Endothelial cell of umbilical vein (primary cell): Measurements from ENCODE around the gene SPOPL. TPM values are rescaled to one million over a fixed set of nuclear protein-coding genes. Genes with fewer than 3 reads are reported as not detected.

Experiments used
- BruUV-seq: library from RNA; stranded (reverse); fragments of 400-500 nt; replicated peaks from 2 replicates; lab custom pipeline; 2021; lab: Mats Ljungman, UMichigan
- CTCF ChIA-PET: fragments of 300-600, 350-600 bp; sonication (Branson Sonifier 250); formaldehyde crosslinking; loops from one replicate; lab custom pipeline; 2021; ENCODE audit warnings: antibody characterized with exemption, inconsistent platforms; lab: Charles Lee
- POLR2A ChIA-PET: fragments of 300-600, 350-600 bp; sonication (Branson Sonifier 250); formaldehyde crosslinking; loops from one replicate; lab custom pipeline; 2021; ENCODE audit warnings: antibody characterized with exemption, inconsistent platforms; lab: Charles Lee
- DNase-seq: peaks from one replicate; pipeline ENCODE4 v3.0.0-alpha.2; 2011; ENCODE audit warnings: low read depth, low spot score
- FAIRE-seq: peaks from 2 replicates; lab custom pipeline; 2011; peaks lifted over from hg19 to GRCh38; lab: Jason Lieb, UNC
- H2AFZ ChIP-seq: 2 replicates; pipeline ENCODE4 v1.6.0; 2012; ENCODE audit warnings: low read depth, low read length, control low read depth, inconsistent platforms
- H3K27ac ChIP-seq: 2 replicates; pipeline ENCODE4 v1.5.1; 2011; ENCODE audit warnings: low read depth, mild to moderate bottlenecking, control low read depth, low read length, moderate library complexity; ENCODE audit not compliant: insufficient read depth
- H3K27me3 ChIP-seq, 2 experiments: 2 replicates each; pipeline versions ENCODE4 v1.6.0 to v1.6.1; 2011; ENCODE audit warnings: low read length in 2 of 2, mixed read lengths in 1 of 2; ENCODE audit not compliant: control insufficient read depth in 2 of 2, insufficient read depth in 2 of 2
- H3K36me3 ChIP-seq, 2 experiments: 2 replicates in 1 of 2; 3 replicates in 1 of 2; pipeline ENCODE4 v1.5.1; 2011; ENCODE audit warnings: low read length in 2 of 2, mild to moderate bottlenecking in 1 of 2, moderate library complexity in 1 of 2; ENCODE audit not compliant: control insufficient read depth in 2 of 2, insufficient read depth in 2 of 2; ENCODE audit errors: extremely low read depth in 1 of 2
- H3K4me1 ChIP-seq: 3 replicates; pipeline ENCODE4 v1.5.1; 2011; ENCODE audit warnings: mild to moderate bottlenecking, low read length; ENCODE audit not compliant: control insufficient read depth, insufficient read depth; ENCODE audit errors: extremely low read depth
- H3K4me2 ChIP-seq: 2 replicates; pipeline ENCODE4 v1.6.1; 2011; ENCODE audit warnings: low read length, control low read depth, mixed read lengths; ENCODE audit not compliant: insufficient read depth
- H3K4me3 ChIP-seq, 3 experiments: fragments of 200-600 bp in 1 of 3; sonication (generic), shearing (Covaris generic) in 1 of 3; replicated peaks in 1 of 3; 2 replicates each; pipeline ENCODE4 v1.5.1; 2011 to 2016; ENCODE audit warnings: control low read depth in 3 of 3, low read length in 3 of 3, mild to moderate bottlenecking in 2 of 3, inconsistent platforms in 1 of 3, low read depth in 1 of 3, moderate library complexity in 1 of 3; ENCODE audit not compliant: insufficient read depth in 1 of 3
- H3K79me2 ChIP-seq: 2 replicates; pipeline ENCODE4 v1.6.0; 2012; ENCODE audit warnings: low read length, inconsistent platforms; ENCODE audit not compliant: control insufficient read depth, insufficient read depth
- H3K9ac ChIP-seq: replicated peaks from 2 replicates; pipeline ENCODE3; 2011; ENCODE audit warnings: low read length, control low read depth; ENCODE audit not compliant: insufficient read depth; ENCODE audit errors: extremely low read depth
- H3K9me1 ChIP-seq: replicated peaks from 3 replicates; pipeline ENCODE4 v1.6.0; 2011; ENCODE audit warnings: mild to moderate bottlenecking, low read length; ENCODE audit not compliant: control insufficient read depth, insufficient read depth; ENCODE audit errors: extremely low read depth
- H3K9me3 ChIP-seq: replicated peaks from 2 replicates; pipeline ENCODE4 v1.5.1; 2012; ENCODE audit warnings: low read length, inconsistent platforms; ENCODE audit not compliant: control insufficient read depth, insufficient read depth
- H4K20me1 ChIP-seq: replicated peaks from 2 replicates; pipeline ENCODE3; 2011; ENCODE audit warnings: mild to moderate bottlenecking, low read length; ENCODE audit not compliant: control insufficient read depth, insufficient read depth; ENCODE audit errors: extremely low read depth
- EZH2 ChIP-seq: IDR thresholded peaks from 2 replicates; pipeline ENCODE4 v1.6.1; 2012; ENCODE audit warnings: borderline replicate concordance, low read depth, mild to moderate bottlenecking, moderate library complexity, low read length, inconsistent platforms; ENCODE audit not compliant: severe bottlenecking
- FOS ChIP-seq: IDR thresholded peaks from 2 replicates; pipeline ENCODE4 v1.6.1; 2011; ENCODE audit warnings: mild to moderate bottlenecking, low read length, moderate library complexity, borderline replicate concordance; ENCODE audit not compliant: insufficient read depth
- GATA2 ChIP-seq: IDR thresholded peaks from 2 replicates; pipeline ENCODE4 v1.7.0; 2011; ENCODE audit warnings: low read depth, mild to moderate bottlenecking, moderate library complexity, mixed read lengths, low read length; ENCODE audit not compliant: insufficient read length, insufficient read depth
- JUN ChIP-seq: IDR thresholded peaks from 2 replicates; pipeline ENCODE4 v1.6.1; 2011; ENCODE audit warnings: borderline replicate concordance, low read depth; ENCODE audit not compliant: insufficient read length, insufficient read depth
- MYC ChIP-seq: IDR thresholded peaks from one replicate; pipeline ENCODE4 v1.6.1; 2011; ENCODE audit warnings: mild to moderate bottlenecking, low read depth, low read length
- POLR2AphosphoS5 ChIP-seq: IDR thresholded peaks from 2 replicates; pipeline ENCODE4 v1.6.1; 2012; ENCODE audit warnings: low read depth, mild to moderate bottlenecking, control low read depth, low read length, moderate library complexity; ENCODE audit not compliant: insufficient read depth
- dilution Hi-C: fragments of 300-500 bp; cut with MboI; formaldehyde crosslinking; loops from one replicate; pipeline ENCODE4 v1.15.0; 2019; ENCODE audit warnings: low sequenced_read_pairs; ENCODE audit not compliant: extremely low pct_ligation_motif_present
- intact Hi-C: fragments of 100-400 bp; cut with micrococcal nuclease; formaldehyde crosslinking; loops from one replicate; pipeline ENCODE4 v1.10.0; 2022
- polyA plus RNA-seq, 4 experiments: library from polyadenylated mRNA; depleted of rRNA in 3 of 4; stranded (reverse) in 3 of 4; unstranded in 1 of 4; fragments of >200 nt; gene quantifications; 2 replicates each; pipeline versions ENCODE4 v1.2.1 to v1.2.3, GENCODE V29; 2011 to 2012; ENCODE audit warnings: missing spikeins in 1 of 4
- total RNA-seq: library from RNA; stranded (reverse); gene quantifications from 2 replicates; pipeline ENCODE4 v1.2.3, GENCODE V29; 2021
- TF ChIP-seq, protein P1 (sequence below), 2 donors: IDR thresholded peaks; 1 replicate in 1 of 2; 2 replicates in 1 of 2; pipeline ENCODE4 v1.5.1; 2011; ENCODE audit warnings: low read length in 2 of 2, mild to moderate bottlenecking in 2 of 2, moderate library complexity in 2 of 2, control low read depth in 1 of 2, inconsistent platforms in 1 of 2, low read depth in 1 of 2; ENCODE audit not compliant: insufficient read depth in 1 of 2; ENCODE audit errors: extremely low read depth in 1 of 2
- TF ChIP-seq, protein P2 (sequence below): IDR thresholded peaks from 2 replicates; pipeline ENCODE4 v1.6.1; 2011; ENCODE audit not compliant: insufficient read depth, insufficient read length

SPOPL gene
- total and polyA plus RNA-seq, 2 donors (not counting 3 experiments of a cell fraction or from before 2014, with no cell fraction given), result 3.1 to 17.4 TPM

DNA sequence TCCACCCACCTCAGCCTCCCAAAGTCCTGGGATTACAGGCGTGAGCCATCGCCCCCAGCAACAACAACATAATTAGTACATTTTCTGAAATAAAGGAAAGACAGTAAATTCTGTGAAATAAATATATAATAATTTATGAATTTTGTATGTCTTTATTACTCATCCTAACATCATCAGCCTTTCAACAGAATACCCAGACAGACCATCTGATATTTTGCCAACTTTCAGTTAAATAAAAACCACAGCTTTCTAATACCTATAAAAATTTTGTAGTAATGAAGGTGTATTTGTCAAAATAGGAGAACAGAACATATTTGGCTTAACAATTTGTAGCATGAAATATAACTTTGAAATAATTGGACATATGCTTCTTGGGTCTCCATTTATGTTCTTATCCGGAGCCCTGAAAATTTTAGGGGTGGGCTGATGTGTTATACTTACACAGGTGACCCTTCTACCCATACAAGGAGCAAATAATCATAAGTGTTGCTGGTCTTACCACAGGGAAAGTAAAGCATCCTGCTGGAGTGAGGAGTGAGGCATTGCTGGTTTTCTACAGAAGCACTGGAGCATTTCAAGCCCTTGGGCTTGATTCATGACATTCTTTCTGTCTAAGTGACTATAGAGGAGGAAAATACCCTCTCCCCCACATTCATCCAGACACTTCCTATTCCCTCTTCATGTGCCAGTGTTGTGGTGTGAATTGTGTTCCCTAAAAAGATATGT is 99.3 kb downstream of the SPOPL start:
- H3K9ac ChIP-seq, result no peak overlapping the region
- no peaks in the 10 kb centered on the region for H4K20me1 ChIP-seq
- DNase-seq, result no peak
- no TSS peak for BruUV-seq
- no peak overlapping the region for H2AFZ ChIP-seq
- no peak overlapping the region for H3K4me2 ChIP-seq
- no peaks in the 10 kb centered on the region for H3K9me1 ChIP-seq
- CTCF ChIA-PET, result no interaction called here
- H3K27ac ChIP-seq, result no peak overlapping the region
- H3K4me1 ChIP-seq, result no peaks in the 10 kb centered on the region
- no peaks in the 10 kb centered on the region for H3K27me3 ChIP-seq
- no peaks in the 10 kb centered on the region for H3K79me2 ChIP-seq
- H3K9me3 ChIP-seq, result no peaks in the 10 kb centered on the region
- dilution Hi-C loops (no loop called here), intact Hi-C loops (no loop called here)
- no peak overlapping the region for H3K4me3 ChIP-seq
- H3K36me3 ChIP-seq, result peaks cover 0 to 1% of the 10 kb centered on the region in 2 experiments
- FAIRE-seq, result no peak
- TF ChIP-seq JUN (no peak), FOS (no peak), MYC (no peak), EZH2 (no peak), GATA2 (no peak), POLR2AphosphoS5 (no peak)
- TF ChIP-seq, protein P1, sequence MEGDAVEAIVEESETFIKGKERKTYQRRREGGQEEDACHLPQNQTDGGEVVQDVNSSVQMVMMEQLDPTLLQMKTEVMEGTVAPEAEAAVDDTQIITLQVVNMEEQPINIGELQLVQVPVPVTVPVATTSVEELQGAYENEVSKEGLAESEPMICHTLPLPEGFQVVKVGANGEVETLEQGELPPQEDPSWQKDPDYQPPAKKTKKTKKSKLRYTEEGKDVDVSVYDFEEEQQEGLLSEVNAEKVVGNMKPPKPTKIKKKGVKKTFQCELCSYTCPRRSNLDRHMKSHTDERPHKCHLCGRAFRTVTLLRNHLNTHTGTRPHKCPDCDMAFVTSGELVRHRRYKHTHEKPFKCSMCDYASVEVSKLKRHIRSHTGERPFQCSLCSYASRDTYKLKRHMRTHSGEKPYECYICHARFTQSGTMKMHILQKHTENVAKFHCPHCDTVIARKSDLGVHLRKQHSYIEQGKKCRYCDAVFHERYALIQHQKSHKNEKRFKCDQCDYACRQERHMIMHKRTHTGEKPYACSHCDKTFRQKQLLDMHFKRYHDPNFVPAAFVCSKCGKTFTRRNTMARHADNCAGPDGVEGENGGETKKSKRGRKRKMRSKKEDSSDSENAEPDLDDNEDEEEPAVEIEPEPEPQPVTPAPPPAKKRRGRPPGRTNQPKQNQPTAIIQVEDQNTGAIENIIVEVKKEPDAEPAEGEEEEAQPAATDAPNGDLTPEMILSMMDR (IDR thresholded peaks at IDR 0.05; ENCODE audit: extremely low read depth in 1 of 2, insufficient read depth in 1 of 2, low read depth in 1 of 2, low read length in 2 of 2), result no peak
- TF ChIP-seq, protein P2, sequence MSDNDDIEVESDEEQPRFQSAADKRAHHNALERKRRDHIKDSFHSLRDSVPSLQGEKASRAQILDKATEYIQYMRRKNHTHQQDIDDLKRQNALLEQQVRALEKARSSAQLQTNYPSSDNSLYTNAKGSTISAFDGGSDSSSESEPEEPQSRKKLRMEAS, result no peak
- POLR2A ChIA-PET, result no interaction called here
